ENCODE measurements around the gene GTF2A2.

The GTF2A2 gene

GRCh38 chr15:59605994-59606393 lies 51.3 kb downstream of the GTF2A2 start:
- DNase-seq (ENCODE audit: low read depth), result no peak

DNA sequence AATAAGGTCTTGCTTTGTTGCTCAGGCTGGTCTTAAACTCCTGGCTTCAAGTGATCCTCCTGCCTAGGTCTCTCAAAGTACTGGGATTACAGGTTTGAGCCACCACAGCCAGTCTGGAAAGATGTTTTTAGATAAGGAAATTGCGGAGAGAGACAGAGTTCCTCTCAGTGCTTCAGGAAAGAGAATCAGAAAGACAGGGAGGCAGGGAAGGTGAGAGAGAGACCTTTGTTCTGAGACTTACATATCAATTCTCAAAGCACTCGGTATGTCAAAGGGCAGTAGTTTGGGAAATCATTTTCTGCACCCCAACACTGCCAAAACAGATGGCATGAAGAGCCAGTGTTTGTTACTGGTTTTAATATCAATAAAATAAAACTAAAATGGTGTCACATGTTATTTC lies 58.9 kb downstream of the GTF2A2 start:
- no peak for DNase-seq (ENCODE audit: low read depth)

DNA sequence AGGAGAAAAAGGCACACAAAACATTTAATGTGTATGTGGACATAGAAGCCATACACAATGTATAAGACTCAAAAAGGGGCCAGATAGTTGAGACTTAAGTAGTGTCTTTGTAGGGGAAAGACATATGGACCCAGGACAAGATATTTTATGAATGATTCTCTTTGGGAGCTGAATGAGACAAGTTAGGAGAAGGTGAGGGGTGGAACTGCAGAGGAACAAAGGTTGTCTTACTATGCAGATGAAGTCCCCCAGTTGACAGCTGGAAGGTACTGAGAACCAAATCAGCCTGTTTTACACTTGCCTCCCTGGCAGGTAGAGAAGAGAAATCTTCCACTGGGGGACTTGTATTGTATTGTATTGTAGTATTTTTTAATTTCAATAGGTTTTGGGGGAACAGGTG lies 60.7 kb downstream of the GTF2A2 start:
- DNase-seq (ENCODE audit: low read depth), result no peak

DNA sequence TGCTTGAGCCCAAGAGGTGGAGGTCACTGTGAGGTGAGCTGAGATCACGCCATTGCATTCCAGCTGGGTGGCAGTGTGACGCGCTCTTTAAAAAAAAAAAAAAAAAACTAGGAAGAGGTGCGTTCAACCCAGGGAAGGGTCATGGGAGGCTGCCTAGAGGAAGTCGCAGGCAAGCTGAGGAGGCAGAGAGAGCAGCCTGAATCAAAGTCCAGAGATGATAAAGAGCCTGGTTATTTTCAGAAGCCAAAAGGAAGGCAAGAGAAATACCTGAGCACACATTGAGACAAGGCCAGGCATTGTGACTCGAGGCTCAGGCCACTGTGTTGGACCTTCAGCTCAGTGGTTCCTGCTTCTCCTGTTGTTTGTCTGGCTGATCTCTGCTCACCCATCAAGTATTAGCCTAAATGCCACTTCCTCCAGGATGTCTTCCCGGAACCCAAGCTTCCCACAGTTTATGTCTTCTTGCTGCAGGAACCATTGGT lies 61.8 kb downstream of the GTF2A2 start:
- no peak for DNase-seq (ENCODE audit: low read depth)

- no peak for DNase-seq (ENCODE audit: low read depth)
Measured at GRCh38 chr15:59594991-59595390, 62.3 kb downstream of the GTF2A2 start.

GRCh38 chr15:59594493-59594942 lies 62.8 kb downstream of the GTF2A2 start:
- no peak for DNase-seq (ENCODE audit: low read depth)

GRCh38 chr15:59591356-59591755 lies 66.0 kb downstream of the GTF2A2 start:
- no peak for DNase-seq (ENCODE audit: low read depth)

- DNase-seq (ENCODE audit: low read depth), result no peak
Measured at GRCh38 chr15:59590027-59590426, 67.3 kb downstream of the GTF2A2 start.

Data from CMK (cell line).